ENCODE results near the gene GNAZ. TPM values are rescaled to one million over a fixed set of nuclear protein-coding genes. Genes with fewer than 3 reads are reported as not detected.

GNAZ gene
- total and polyA plus RNA-seq, 4 donors = 0.84 to 6.1 (median 3.6) TPM

DNA sequence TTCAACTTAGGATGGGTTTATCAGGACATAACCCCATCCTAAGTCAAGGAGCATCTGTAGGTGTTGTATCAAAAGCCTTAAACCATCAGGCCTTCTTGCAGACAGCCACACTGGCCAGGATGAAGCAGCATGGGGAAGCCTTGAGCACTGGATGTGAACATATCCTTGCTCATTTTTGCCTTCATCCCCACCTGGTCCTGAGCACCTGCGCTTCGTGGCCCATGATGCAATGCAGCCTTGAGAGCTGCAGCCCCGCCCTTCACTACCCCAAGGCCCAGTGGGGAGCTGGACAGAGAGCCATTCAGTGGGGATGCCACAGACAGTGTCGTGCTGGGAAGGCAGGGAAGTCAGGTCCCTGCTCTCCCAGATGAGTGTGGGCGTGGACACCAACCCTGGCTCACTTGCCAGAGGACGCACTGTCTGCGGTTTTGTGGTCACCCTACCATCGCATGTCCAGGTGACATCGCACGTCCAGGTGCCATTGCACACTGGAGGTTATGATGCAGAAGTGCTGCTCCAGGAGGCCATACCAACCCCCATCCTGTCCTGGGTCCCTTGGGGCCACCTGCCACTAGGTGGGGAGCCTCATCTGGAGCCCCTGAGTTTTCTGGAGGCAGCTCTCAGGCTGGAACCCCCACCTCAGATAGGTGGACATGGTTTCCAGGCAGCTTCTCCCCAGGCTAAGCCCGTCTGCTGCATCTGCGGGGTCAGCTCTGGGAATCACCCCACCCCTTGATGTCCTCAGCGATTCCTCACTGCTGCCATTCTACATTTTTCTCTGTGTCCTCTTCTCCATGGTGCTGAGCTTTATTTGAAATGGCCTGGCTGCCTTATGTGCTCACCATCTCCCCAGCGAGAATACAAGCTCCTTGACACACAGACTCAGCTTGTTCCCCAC, 14.4 kb downstream of the GNAZ start:
- WGBS, 2 donors = 96 to 98% methylated on average over 14 of the region's 14 CpGs
- H3K4me3 ChIP-seq (ENCODE audit: low read length in 2 of 2) = no peak overlapping the region
- no peak for DNase-seq
- ATAC-seq (ENCODE audit: low FRiP score) = no peak
- intact Hi-C loops (cut with DNase I) = no loop called here
- no peak overlapping the region for H3K27ac ChIP-seq (ENCODE audit: low read depth in 1 of 2, low read length in 2 of 2)
- no peaks in the 10 kb centered on the region for H3K27me3 ChIP-seq (ENCODE audit: control insufficient read depth in 1 of 2, insufficient read depth in 2 of 2, low read length in 1 of 2)
- no peaks in the 10 kb centered on the region for H3K36me3 ChIP-seq (ENCODE audit: control insufficient read depth in 1 of 2, insufficient read depth in 2 of 2, low read length in 1 of 2)
- H3K4me1 ChIP-seq (ENCODE audit: control insufficient read depth in 1 of 2, insufficient read depth in 2 of 2, low read length in 2 of 2) = no peaks in the 10 kb centered on the region
- no peaks in the 10 kb centered on the region for H3K9me3 ChIP-seq (ENCODE audit: control insufficient read depth, low read length)

GRCh38 chr22:23085351-23085671, 15.0 kb downstream of the GNAZ start:
- intact Hi-C loops (cut with DNase I) = no loop called here
- 95 to 97% methylated on average over 3 of the region's 3 CpGs for WGBS, 2 donors

GRCh38 chr22:23085785-23086184, 15.5 kb downstream of the GNAZ start:
- no peak overlapping the region for H3K4me3 ChIP-seq (ENCODE audit: low read length in 2 of 2)
- no peaks in the 10 kb centered on the region for H3K36me3 ChIP-seq (ENCODE audit: control insufficient read depth in 1 of 2, insufficient read depth in 2 of 2, low read length in 1 of 2)
- no peaks in the 10 kb centered on the region for H3K27me3 ChIP-seq (ENCODE audit: control insufficient read depth in 1 of 2, insufficient read depth in 2 of 2, low read length in 1 of 2)
- intact Hi-C loops (cut with DNase I) = no loop called here
- H3K27ac ChIP-seq (ENCODE audit: low read depth in 1 of 2, low read length in 2 of 2) = no peak overlapping the region
- no peak for ATAC-seq (ENCODE audit: low FRiP score)
- H3K4me1 ChIP-seq (ENCODE audit: control insufficient read depth in 1 of 2, insufficient read depth in 2 of 2, low read length in 2 of 2) = no peaks in the 10 kb centered on the region
- no peak for DNase-seq
- H3K9me3 ChIP-seq (ENCODE audit: control insufficient read depth, low read length) = no peaks in the 10 kb centered on the region
- WGBS, 2 donors = 88 to 89% methylated on average over 9 of the region's 9 CpGs

More at GRCh38 chr22:23085351-23085671, 15.0 kb downstream of the GNAZ start:
- Histone ChIP-seq H3K27me3 (ENCODE audit: control insufficient read depth in 1 of 2, insufficient read depth in 2 of 2, low read length in 1 of 2) (no peaks in the 10 kb centered on the region), H3K4me1 (ENCODE audit: control insufficient read depth in 1 of 2, insufficient read depth in 2 of 2, low read length in 2 of 2) (no peaks in the 10 kb centered on the region), H3K4me3 (ENCODE audit: low read length in 2 of 2) (no peak overlapping the region), H3K27ac (ENCODE audit: low read depth in 1 of 2, low read length in 2 of 2) (no peak overlapping the region), H3K36me3 (ENCODE audit: control insufficient read depth in 1 of 2, insufficient read depth in 2 of 2, low read length in 1 of 2) (no peaks in the 10 kb centered on the region), H3K9me3 (ENCODE audit: control insufficient read depth, low read length) (no peaks in the 10 kb centered on the region)
- ATAC-seq (ENCODE audit: low FRiP score) (no peak), DNase-seq (no peak)

GRCh38 chr22:23086263-23086662, 15.9 kb downstream of the GNAZ start:
- no peaks in the 10 kb centered on the region for H3K27me3 ChIP-seq (ENCODE audit: control insufficient read depth in 1 of 2, insufficient read depth in 2 of 2, low read length in 1 of 2)
- intact Hi-C loops (cut with DNase I) = no loop called here
- no peak overlapping the region for H3K4me3 ChIP-seq (ENCODE audit: low read length in 2 of 2)
- WGBS, 2 donors = 90% methylated on average over 10 to 12 of the region's 12 CpGs
- no peaks in the 10 kb centered on the region for H3K4me1 ChIP-seq (ENCODE audit: control insufficient read depth in 1 of 2, insufficient read depth in 2 of 2, low read length in 2 of 2)
- ATAC-seq (ENCODE audit: low FRiP score) = no peak
- DNase-seq = no peak
- no peaks in the 10 kb centered on the region for H3K36me3 ChIP-seq (ENCODE audit: control insufficient read depth in 1 of 2, insufficient read depth in 2 of 2, low read length in 1 of 2)
- no peak overlapping the region for H3K27ac ChIP-seq (ENCODE audit: low read depth in 1 of 2, low read length in 2 of 2)
- no peaks in the 10 kb centered on the region for H3K9me3 ChIP-seq (ENCODE audit: control insufficient read depth, low read length)

DNA sequence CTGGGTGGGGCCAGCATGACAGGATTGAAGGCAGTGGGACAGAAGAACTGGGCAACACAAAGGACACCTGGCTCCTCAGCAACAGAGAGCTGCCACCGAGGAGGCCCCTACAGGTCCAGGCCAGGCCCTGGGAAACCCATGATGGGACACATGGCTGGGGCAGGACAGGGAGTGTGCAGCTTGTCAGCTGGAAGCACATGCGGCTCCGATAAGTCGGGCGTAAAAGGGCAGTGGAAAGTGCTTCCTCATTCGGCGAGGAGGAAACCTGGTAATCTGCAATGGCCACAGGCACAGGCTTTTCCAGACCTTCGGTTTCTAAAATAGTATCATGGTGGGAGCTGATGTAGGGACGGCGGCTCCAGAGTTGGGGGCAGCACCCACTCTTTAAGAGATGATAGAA, 16.5 kb downstream of the GNAZ start:
- Histone ChIP-seq H3K4me1 (ENCODE audit: control insufficient read depth in 1 of 2, insufficient read depth in 2 of 2, low read length in 2 of 2) (no peaks in the 10 kb centered on the region), H3K9me3 (ENCODE audit: control insufficient read depth, low read length) (no peaks in the 10 kb centered on the region), H3K4me3 (ENCODE audit: low read length in 2 of 2) (no peak overlapping the region), H3K27me3 (ENCODE audit: control insufficient read depth in 1 of 2, insufficient read depth in 2 of 2, low read length in 1 of 2) (no peaks in the 10 kb centered on the region), H3K27ac (ENCODE audit: low read depth in 1 of 2, low read length in 2 of 2) (no peak overlapping the region), H3K36me3 (ENCODE audit: control insufficient read depth in 1 of 2, insufficient read depth in 2 of 2, low read length in 1 of 2) (no peaks in the 10 kb centered on the region)
- WGBS, 2 donors = 89 to 92% methylated on average over 10 of the region's 10 CpGs
- ATAC-seq (ENCODE audit: low FRiP score) = no peak
- intact Hi-C loops (cut with DNase I) = no loop called here
- DNase-seq = no peak

DNA sequence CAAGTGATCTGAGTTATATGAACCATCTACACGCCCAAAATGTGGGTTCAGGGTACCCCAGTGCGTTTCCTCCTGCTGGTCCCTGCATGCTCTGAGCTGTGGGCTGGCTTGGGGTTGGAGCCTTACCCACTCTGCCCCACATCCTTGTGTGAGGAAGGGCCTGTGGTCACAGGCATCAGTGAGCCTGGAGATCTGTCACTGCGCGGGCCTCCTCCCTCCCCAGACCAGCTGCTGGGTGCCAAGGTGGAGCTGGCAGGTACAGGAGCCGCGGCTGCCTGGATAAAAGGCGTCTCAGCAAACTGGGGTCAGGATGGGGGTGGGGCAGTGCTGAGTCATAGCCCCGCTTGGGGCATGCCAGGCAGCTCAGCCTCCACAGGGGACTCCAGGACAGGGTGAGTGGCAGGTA, 17.9 kb downstream of the GNAZ start:
- no peaks in the 10 kb centered on the region for H3K9me3 ChIP-seq (ENCODE audit: control insufficient read depth, low read length)
- intact Hi-C loops (cut with DNase I) = no loop called here
- 87 to 90% methylated on average over 8 of the region's 8 CpGs for WGBS, 2 donors
- no peak overlapping the region for H3K27ac ChIP-seq (ENCODE audit: low read depth in 1 of 2, low read length in 2 of 2)
- DNase-seq (no peak), ATAC-seq (ENCODE audit: low FRiP score) (no peak)
- H3K27me3 ChIP-seq (ENCODE audit: control insufficient read depth in 1 of 2, insufficient read depth in 2 of 2, low read length in 1 of 2) = no peaks in the 10 kb centered on the region
- H3K36me3 ChIP-seq (ENCODE audit: control insufficient read depth in 1 of 2, insufficient read depth in 2 of 2, low read length in 1 of 2) = no peaks in the 10 kb centered on the region
- no peak overlapping the region for H3K4me3 ChIP-seq (ENCODE audit: low read length in 2 of 2)
- no peaks in the 10 kb centered on the region for H3K4me1 ChIP-seq (ENCODE audit: control insufficient read depth in 1 of 2, insufficient read depth in 2 of 2, low read length in 2 of 2)

- Histone ChIP-seq H3K36me3 (ENCODE audit: control insufficient read depth in 1 of 2, insufficient read depth in 2 of 2, low read length in 1 of 2) (no peaks in the 10 kb centered on the region), H3K4me3 (ENCODE audit: low read length in 2 of 2) (no peak overlapping the region), H3K27me3 (ENCODE audit: control insufficient read depth in 1 of 2, insufficient read depth in 2 of 2, low read length in 1 of 2) (no peaks in the 10 kb centered on the region), H3K27ac (ENCODE audit: low read depth in 1 of 2, low read length in 2 of 2) (no peak overlapping the region), H3K4me1 (ENCODE audit: control insufficient read depth in 1 of 2, insufficient read depth in 2 of 2, low read length in 2 of 2) (no peaks in the 10 kb centered on the region), H3K9me3 (ENCODE audit: control insufficient read depth, low read length) (no peaks in the 10 kb centered on the region)
- intact Hi-C loops (cut with DNase I) = no loop called here
- DNase-seq = no peak
- ATAC-seq (ENCODE audit: low FRiP score) = no peak
- 93 to 95% methylated on average over 10 of the region's 10 CpGs for WGBS, 2 donors
Measured at GRCh38 chr22:23089010-23089409, 18.7 kb downstream of the GNAZ start.

DNA sequence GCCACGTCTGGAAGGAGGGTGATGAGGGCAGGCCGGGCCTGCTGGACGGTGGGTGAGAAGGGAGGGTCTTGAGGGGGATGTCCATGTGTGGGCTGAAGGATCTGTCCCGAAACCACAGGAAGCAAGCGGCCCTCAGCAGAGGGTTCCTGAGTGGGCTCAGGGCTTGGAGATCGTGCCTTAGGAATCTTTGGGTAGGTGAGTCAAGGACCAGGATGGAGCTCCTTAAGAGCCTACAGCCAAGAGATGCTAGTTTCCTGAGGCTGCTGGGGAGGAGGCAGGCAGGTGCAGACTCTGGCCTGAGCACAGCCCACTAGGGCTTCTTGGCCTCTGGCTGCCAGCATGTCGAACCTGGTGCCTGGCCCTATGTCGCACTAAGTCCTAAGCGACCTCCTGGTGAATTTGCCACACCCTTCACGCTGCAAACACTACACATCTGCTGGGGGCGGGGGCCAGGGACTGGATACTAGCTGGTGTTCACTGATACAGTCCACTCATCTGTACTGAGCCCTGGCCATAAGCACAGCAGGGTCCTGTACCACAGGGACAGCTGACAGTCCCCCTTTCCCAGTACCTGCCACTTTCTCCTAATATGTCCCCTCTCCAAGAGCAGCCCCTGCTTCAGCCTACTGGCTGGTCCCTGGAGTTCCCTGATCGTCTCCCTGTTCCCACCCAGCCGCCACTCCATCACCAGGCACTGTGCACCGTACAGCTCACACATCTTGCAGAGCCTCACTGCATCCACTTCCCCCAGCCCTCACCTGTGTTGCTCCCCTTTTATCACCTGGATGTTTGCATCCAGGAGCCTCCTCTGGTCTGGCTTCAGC, 19.5 kb downstream of the GNAZ start:
- intact Hi-C loops (cut with DNase I) = no loop called here
- ATAC-seq (ENCODE audit: low FRiP score) (no peak), DNase-seq (no peak)
- no peak overlapping the region for H3K4me3 ChIP-seq (ENCODE audit: low read length in 2 of 2)
- no peak overlapping the region for H3K27ac ChIP-seq (ENCODE audit: low read depth in 1 of 2, low read length in 2 of 2)
- no peaks in the 10 kb centered on the region for H3K4me1 ChIP-seq (ENCODE audit: control insufficient read depth in 1 of 2, insufficient read depth in 2 of 2, low read length in 2 of 2)
- no peaks in the 10 kb centered on the region for H3K9me3 ChIP-seq (ENCODE audit: control insufficient read depth, low read length)
- no peaks in the 10 kb centered on the region for H3K27me3 ChIP-seq (ENCODE audit: control insufficient read depth in 1 of 2, insufficient read depth in 2 of 2, low read length in 1 of 2)
- H3K36me3 ChIP-seq (ENCODE audit: control insufficient read depth in 1 of 2, insufficient read depth in 2 of 2, low read length in 1 of 2) = no peaks in the 10 kb centered on the region
- WGBS, 2 donors = 91 to 94% methylated on average over 14 of the region's 14 CpGs

DNA sequence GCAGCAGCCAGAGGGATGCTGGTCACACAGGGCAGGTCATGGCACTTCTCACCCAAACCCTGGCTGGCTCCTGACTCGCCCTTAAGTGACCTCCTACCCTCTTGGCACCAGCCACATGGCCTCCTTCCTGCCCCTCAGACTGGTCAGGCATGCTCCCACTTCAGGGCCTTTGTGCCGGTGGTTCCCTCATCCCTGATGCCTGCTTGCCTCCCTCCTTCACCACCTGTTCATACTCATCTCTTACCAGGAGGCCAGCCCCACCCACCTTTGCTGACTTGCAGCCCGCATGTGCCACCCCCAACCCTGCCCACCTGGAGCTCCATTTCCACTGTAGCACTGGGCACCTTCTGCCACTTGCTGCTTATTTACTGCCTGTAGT, 20.1 kb downstream of the GNAZ start:
- ATAC-seq (ENCODE audit: low FRiP score) = no peak
- no peak for DNase-seq
- intact Hi-C loops (cut with DNase I) = no loop called here
- H3K36me3 ChIP-seq (ENCODE audit: control insufficient read depth in 1 of 2, insufficient read depth in 2 of 2, low read length in 1 of 2) = no peaks in the 10 kb centered on the region
- no peak overlapping the region for H3K27ac ChIP-seq (ENCODE audit: low read depth in 1 of 2, low read length in 2 of 2)
- WGBS, 2 donors = 84 to 92% methylated on average over 3 of the region's 3 CpGs
- no peaks in the 10 kb centered on the region for H3K4me1 ChIP-seq (ENCODE audit: control insufficient read depth in 1 of 2, insufficient read depth in 2 of 2, low read length in 2 of 2)
- no peak overlapping the region for H3K4me3 ChIP-seq (ENCODE audit: low read length in 2 of 2)
- no peaks in the 10 kb centered on the region for H3K27me3 ChIP-seq (ENCODE audit: control insufficient read depth in 1 of 2, insufficient read depth in 2 of 2, low read length in 1 of 2)
- H3K9me3 ChIP-seq (ENCODE audit: control insufficient read depth, low read length) = no peaks in the 10 kb centered on the region

Data from aorta (tissue), 5 donors.